NCI-H446 (cell line): ENCODE data around the gene SYNE3.
"Not testable (repeated sequence)": the region's sequence is repeated elsewhere in the genome, so short reads cannot be mapped to it uniquely, and the experiment has no call there.

ENCODE experiments used
- DNase-seq, 2 experiments: peaks; one replicate each; lab custom pipeline; 2025; lab: John Stamatoyannopoulos, UW

Gene SYNE3

GRCh38 chr14:95523815-95524448 lies 7.5 kb upstream of the SYNE3 start:
- DNase-seq: no peak

GRCh38 chr14:95523051-95523814 lies 6.8 kb upstream of the SYNE3 start:
- DNase-seq: no peak

GRCh38 chr14:95522556-95522955 lies 6.1 kb upstream of the SYNE3 start:
- no peak for DNase-seq

DNA sequence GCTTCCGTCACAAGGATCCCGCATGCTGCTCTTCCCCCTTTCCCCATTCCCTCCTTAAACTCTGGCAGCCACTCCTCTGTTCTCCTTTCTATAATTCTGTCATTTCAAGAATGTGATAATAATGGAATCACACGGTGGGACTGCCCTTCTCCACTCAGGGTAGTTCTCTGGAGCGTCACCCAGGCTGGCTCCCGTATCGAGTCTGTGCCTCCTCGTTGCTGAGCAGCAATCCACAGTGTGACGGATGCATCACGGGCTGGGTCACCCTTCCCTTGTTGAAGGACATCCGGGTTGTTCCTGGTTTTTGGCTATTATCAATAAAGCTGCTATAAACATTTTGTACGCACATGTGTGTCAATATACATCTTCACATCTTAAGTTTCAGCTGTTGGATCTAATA lies 5.7 kb upstream of the SYNE3 start:
- no peak for DNase-seq

DNA sequence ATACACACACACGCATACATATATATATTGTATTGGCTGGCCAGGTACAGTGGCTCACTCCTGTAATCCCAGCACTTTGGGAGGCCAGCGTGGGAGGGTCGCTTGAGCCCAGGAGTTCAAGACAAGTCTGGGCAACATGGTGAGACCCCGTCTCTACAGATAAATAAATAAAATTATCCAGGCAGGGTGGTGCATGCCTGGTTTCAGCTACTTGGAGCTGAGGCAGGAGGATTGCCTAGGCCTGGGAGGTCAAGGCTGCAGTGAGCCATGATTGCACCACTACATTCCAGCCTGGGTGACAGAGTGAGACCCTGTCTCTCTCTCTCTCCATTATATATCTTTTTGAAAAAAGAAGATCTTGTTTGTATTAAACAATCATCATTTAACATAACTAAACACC lies 4.6 kb upstream of the SYNE3 start:
- DNase-seq: no peak

DNA sequence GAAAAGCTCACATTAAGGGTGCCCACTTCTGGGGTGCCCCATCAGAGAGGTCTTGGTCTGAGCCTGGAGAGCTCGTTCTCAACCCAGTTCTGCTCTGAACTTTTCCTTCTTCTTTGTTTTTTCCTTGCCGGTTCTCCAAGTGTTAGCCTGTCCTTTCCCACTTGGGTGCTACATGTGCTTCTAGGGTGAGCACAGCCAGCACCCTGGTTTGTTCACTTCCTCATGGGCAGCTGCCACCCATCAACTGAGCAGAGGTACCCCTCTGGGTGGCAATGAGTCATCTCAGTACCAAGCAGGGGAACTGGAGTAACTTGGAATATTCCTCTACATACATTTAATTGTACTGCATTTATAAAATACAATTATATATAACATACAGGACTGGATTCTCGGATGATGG lies 3.9 kb upstream of the SYNE3 start:
- no peak for DNase-seq

- DNase-seq: no peak
These were observed 3.2 kb upstream of the SYNE3 start for GRCh38 chr14:95519699-95520098.

GRCh38 chr14:95518045-95518751 lies 1.7 kb upstream of the SYNE3 start:
- DNase-seq: no peak

GRCh38 chr14:95515596-95516552 lies 576 bp downstream of the SYNE3 start:
- DNase-seq: no peak

DNA sequence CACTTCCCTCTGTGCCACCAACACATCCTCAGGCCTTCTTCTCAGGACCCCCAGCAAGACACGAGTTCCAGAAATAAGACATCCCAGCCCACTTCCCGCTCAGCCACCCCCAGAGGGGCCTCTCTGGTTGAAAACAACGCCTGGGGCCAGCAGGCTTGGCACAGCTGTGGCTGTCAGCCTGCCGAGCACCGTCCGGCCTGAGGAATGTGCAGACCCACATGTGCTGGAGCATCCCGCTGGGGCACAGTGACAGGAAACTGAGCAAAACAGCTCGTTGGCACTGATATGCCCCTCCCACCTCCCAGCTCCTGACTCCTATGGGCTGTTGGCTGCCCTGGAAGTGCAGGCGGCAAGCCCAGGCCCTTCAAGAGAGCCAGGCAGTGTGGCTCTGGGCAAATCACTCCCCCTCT lies 1.4 kb downstream of the SYNE3 start:
- peak in 1 of 2 experiments; percentile 64 for DNase-seq

DNA sequence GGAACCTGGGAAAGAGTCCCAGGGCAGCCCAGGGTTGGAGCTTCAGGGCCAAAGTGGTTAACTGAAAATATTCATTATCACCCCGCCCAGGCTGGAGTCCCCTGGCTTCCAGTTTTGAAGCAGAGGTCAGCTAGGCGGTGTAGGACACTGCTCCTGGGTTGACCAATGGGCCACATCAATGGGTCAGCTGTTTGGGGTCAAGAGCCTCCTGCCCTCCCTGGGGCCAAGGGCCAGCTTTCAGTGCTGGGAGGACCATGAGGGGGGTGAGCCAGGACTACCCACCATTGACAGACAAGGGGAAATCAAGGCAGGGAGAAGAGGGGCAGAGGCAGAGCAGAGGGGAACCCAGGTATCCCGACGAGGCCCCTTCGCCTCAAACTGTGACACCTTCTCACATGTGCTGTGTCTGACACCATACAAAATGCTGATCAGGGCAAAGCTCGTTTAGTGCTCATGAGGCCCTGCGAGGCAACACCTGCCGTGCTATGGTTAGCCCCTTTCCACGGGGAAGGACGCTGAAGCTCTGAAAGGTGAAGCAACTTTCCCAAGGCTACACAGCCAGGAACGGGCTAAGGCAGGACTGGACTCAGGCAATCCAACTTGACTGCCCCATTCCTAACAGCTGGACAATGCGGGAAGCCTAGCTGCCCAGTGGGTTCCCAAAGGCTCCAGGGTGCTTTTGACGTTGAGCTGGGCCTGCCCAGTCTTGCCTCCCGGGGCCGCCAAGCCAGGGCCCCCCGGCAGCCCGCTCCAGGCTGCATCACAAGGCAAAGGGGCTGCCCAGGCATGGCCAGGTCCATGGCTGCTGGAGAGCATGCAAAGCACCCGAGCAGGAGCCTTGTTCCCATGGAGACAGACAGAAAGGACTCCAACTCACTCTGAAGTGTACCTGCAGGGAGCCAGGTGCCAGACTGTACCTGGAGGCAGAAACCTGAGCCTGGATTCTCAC lies 2.0 kb downstream of the SYNE3 start:
- no peak for DNase-seq

DNA sequence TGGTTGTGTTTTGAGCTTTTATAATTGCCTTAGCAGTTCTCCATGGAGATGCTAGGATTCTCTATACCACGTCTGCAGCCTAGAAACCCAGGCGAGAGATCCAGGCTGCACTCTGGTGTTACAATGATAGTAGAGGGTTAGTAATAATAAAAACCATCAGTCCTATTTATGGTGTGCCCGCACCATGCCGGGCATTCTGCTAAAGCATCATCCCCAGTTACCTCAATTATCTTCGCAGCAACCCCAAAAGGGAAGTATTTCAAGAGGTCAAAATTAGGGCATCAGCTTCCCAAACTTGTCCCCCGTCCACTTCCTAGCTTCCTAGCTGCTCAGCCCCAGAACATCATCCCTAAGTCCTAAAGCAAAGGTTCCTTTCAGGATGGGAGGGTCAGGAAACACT lies 3.2 kb downstream of the SYNE3 start:
- no peak for DNase-seq

- DNase-seq: no peak
These were observed 4.8 kb downstream of the SYNE3 start for GRCh38 chr14:95511687-95512086.

DNA sequence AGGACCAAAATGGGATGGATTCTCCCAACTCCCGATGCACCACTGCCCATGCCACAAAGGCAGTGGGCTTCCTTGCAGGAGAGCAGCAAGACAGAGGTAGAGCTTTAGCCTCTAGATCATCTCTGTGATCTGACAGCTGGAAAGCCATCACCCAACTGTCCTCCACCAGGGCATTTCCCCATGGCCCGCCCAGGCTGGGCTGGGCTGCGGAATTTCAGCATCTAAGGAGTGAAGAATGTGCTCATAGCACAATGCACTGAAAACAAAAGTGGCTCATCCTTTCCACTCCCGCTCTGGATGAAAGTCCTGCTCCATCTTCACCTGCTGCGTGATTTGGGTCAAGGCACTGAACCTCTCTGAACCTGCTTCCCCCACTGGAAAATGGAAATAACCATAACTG lies 5.6 kb downstream of the SYNE3 start:
- DNase-seq: no peak

- DNase-seq: not testable (repeated sequence)
These were observed 6.1 kb downstream of the SYNE3 start for GRCh38 chr14:95510344-95510743.

DNA sequence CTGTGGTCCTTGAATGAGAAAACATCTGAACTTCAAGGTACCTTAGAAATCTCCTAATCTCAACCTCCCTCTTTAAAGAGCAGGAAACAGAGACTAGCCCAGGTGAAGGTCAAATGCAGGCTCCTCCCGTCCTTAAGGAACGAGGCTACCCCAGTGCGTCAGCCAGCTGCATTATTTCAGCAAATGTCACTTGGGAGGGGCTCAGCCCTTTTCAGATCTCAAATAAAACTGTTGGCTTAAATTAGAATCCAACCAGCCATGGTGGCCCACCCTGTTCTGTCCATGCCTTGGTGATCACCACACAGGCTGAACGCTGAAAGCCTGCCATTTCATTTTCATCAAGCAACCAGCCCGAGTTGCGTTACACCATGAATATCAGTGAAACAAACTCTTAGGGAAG lies 7.0 kb downstream of the SYNE3 start:
- DNase-seq: no peak

- no peak for DNase-seq
These were observed 8.1 kb downstream of the SYNE3 start for GRCh38 chr14:95508377-95508776.

GRCh38 chr14:95507701-95508103 lies 8.7 kb downstream of the SYNE3 start:
- peak in 1 of 2 experiments; percentile 49 for DNase-seq

DNA sequence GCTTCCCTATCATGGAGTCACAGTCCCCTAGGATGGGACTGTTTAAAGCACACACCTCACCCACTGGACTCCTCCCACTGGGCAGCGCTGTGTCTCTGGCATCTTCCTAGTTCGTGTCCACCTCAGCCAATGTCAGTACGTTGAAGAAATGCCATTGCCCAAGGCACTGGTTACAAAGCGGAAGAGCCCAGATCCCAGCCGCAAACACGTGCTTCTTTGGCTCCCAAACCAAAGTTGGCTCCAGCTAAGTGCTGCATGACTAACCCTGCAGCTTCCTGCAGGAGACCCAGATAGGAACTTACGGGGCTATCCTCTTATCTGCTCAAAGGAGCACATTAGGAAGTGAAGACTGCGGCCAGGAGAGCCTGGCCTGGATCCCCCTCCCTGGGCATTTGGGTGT lies 9.3 kb downstream of the SYNE3 start:
- DNase-seq: peak in 1 of 2 experiments; percentile 62

DNA sequence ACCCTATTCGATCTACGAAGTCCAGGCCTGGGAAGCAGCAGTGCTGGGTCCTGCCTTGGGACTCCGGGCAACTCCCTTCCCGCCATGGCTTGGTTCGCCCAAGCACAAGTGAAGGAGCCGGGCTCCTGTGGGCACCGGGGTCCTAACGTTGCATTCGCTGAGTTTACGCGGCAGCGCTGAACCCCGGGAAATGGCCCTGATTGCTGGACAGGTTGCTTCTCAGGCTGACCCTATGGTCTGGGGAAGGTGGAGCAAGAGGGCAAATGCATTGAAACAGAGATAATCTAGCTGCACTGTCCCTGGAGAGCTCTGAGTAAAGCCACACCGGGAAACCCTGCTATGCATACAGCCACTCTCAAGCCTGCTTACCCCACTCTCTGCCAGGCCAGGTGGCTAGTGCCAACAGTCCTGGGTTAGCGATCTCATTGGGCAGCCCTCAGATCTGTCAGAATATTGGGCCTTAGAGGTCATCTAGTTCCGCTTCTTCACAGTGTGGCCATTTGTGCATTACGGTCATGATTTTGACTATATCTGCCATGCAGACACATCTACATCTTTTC lies 11.3 kb downstream of the SYNE3 start:
- no peak for DNase-seq
